DMS53 (cell line): ENCODE measurements around the gene ADIRF.
"Not testable (repeated sequence)": the region's sequence is repeated elsewhere in the genome, so short reads cannot be mapped to it uniquely, and the experiment has no call there.

ENCODE experiments used
- DNase-seq: peaks from one replicate; lab custom pipeline; 2025; lab: John Stamatoyannopoulos, UW

ADIRF gene

GRCh38 chr10:86979977-86980448 is 11.7 kb downstream of the ADIRF start:
- DNase-seq, result no peak

- DNase-seq, result not testable (repeated sequence)
Measured at GRCh38 chr10:86981020-86981419, 12.7 kb downstream of the ADIRF start.

- DNase-seq, result no peak
Measured at GRCh38 chr10:86981716-86982115, 13.4 kb downstream of the ADIRF start.

- not testable (repeated sequence) for DNase-seq
Measured at GRCh38 chr10:86984498-86984897, 16.2 kb downstream of the ADIRF start.

GRCh38 chr10:86988520-86988919 is 20.2 kb downstream of the ADIRF start:
- DNase-seq, result no peak

- DNase-seq, result not testable (repeated sequence)
Measured at GRCh38 chr10:86991362-86991761, 23.1 kb downstream of the ADIRF start.

GRCh38 chr10:86992456-86992855 is 24.2 kb downstream of the ADIRF start:
- no peak for DNase-seq

GRCh38 chr10:86992929-86993328 is 24.6 kb downstream of the ADIRF start:
- DNase-seq, result no peak

- peak; percentile 22 for DNase-seq
Measured at GRCh38 chr10:86999802-87000403, 31.6 kb downstream of the ADIRF start.

- peak; percentile 15 for DNase-seq
Measured at GRCh38 chr10:87000491-87000890, 32.2 kb downstream of the ADIRF start.

GRCh38 chr10:87007124-87007523 is 38.8 kb downstream of the ADIRF start:
- not testable (repeated sequence) for DNase-seq

GRCh38 chr10:87007674-87008073 is 39.4 kb downstream of the ADIRF start:
- DNase-seq, result peak; percentile 23

GRCh38 chr10:87008303-87008702 is 40.0 kb downstream of the ADIRF start:
- peak; percentile 4 for DNase-seq

- not testable (repeated sequence) for DNase-seq
Measured at GRCh38 chr10:87009134-87009696, 40.9 kb downstream of the ADIRF start.

- not testable (repeated sequence) for DNase-seq
Measured at GRCh38 chr10:87013528-87013927, 45.2 kb downstream of the ADIRF start.

- DNase-seq, result not testable (repeated sequence)
Measured at GRCh38 chr10:87014986-87015716, 46.9 kb downstream of the ADIRF start.

GRCh38 chr10:87018127-87018526 is 49.8 kb downstream of the ADIRF start:
- DNase-seq, result not testable (repeated sequence)

- not testable (repeated sequence) for DNase-seq
Measured at GRCh38 chr10:87019066-87019465, 50.8 kb downstream of the ADIRF start.

GRCh38 chr10:87019504-87019903 is 51.2 kb downstream of the ADIRF start:
- not testable (repeated sequence) for DNase-seq

GRCh38 chr10:87020056-87020455 is 51.8 kb downstream of the ADIRF start, which contains the start of gene FAM25A:
Gene FAM25A, plus strand, starts transcription at chr10:87020294. Its CDS starts 31 bp downstream, at chr10:87020325.
- DNase-seq, result not testable (repeated sequence)
